Measurements from ENCODE around the gene KLRF2. TPM values are rescaled to one million over a fixed set of nuclear protein-coding genes. Genes with fewer than 3 reads are reported as not detected.

Gene KLRF2
- polyA plus RNA-seq, 1 donor = 1.2 TPM

GRCh38 chr12:9932270-9932669, 51.0 kb downstream of the KLRF2 start, which contains the start of gene CLEC2A:
CLEC2A (minus strand) TSS chr12:9932370; CDS start chr12:9932329, 41 bp downstream.
- H3K4me1 ChIP-seq (ENCODE audit: control insufficient read depth, insufficient read depth, low read length) = no peaks in the 10 kb centered on the region
- H3K4me3 ChIP-seq (ENCODE audit: low read length) = no peak within 1 kb of the TSS
- H3K36me3 ChIP-seq (ENCODE audit: control insufficient read depth, insufficient read depth, low read length) = no peaks in the 10 kb centered on the region
- H3K9me3 ChIP-seq (ENCODE audit: control insufficient read depth, low read depth, low read length) = no peaks in the 10 kb centered on the region
- no peak within 1 kb of the TSS for H3K27ac ChIP-seq (ENCODE audit: low read length)
- no peaks in the 10 kb centered on the region for H3K27me3 ChIP-seq (ENCODE audit: control insufficient read depth, insufficient read depth, low read length)
- DNase-seq = no peak
- 68% methylated on average over 2 of the region's 6 CpGs for WGBS (ENCODE audit: insufficient coverage, low lambda C conversion rate)

GRCh38 chr12:9933958-9934357, 52.7 kb downstream of the KLRF2 start:
- DNase-seq = no peak
- no peaks in the 10 kb centered on the region for H3K9me3 ChIP-seq (ENCODE audit: control insufficient read depth, low read depth, low read length)
- H3K27me3 ChIP-seq (ENCODE audit: control insufficient read depth, insufficient read depth, low read length) = no peaks in the 10 kb centered on the region
- H3K4me3 ChIP-seq (ENCODE audit: low read length) = no peak overlapping the region
- H3K36me3 ChIP-seq (ENCODE audit: control insufficient read depth, insufficient read depth, low read length) = no peaks in the 10 kb centered on the region
- H3K4me1 ChIP-seq (ENCODE audit: control insufficient read depth, insufficient read depth, low read length) = no peaks in the 10 kb centered on the region
- no peak overlapping the region for H3K27ac ChIP-seq (ENCODE audit: low read length)
- WGBS (ENCODE audit: insufficient coverage, low lambda C conversion rate) = no CpG with 5 or more reads among the region's 2 CpGs

GRCh38 chr12:9935026-9935425, 53.7 kb downstream of the KLRF2 start:
- no peaks in the 10 kb centered on the region for H3K36me3 ChIP-seq (ENCODE audit: control insufficient read depth, insufficient read depth, low read length)
- 100% methylated on average over 1 of the region's 2 CpGs for WGBS (ENCODE audit: insufficient coverage, low lambda C conversion rate)
- H3K27me3 ChIP-seq (ENCODE audit: control insufficient read depth, insufficient read depth, low read length) = no peaks in the 10 kb centered on the region
- no peak overlapping the region for H3K4me3 ChIP-seq (ENCODE audit: low read length)
- H3K9me3 ChIP-seq (ENCODE audit: control insufficient read depth, low read depth, low read length) = no peaks in the 10 kb centered on the region
- H3K27ac ChIP-seq (ENCODE audit: low read length) = no peak overlapping the region
- DNase-seq = no peak
- H3K4me1 ChIP-seq (ENCODE audit: control insufficient read depth, insufficient read depth, low read length) = no peaks in the 10 kb centered on the region

- 74% methylated on average over 7 of the region's 10 CpGs for WGBS (ENCODE audit: insufficient coverage, low lambda C conversion rate)
- Histone ChIP-seq H3K9me3 (ENCODE audit: control insufficient read depth, low read depth, low read length) (no peaks in the 10 kb centered on the region), H3K4me1 (ENCODE audit: control insufficient read depth, insufficient read depth, low read length) (no peaks in the 10 kb centered on the region), H3K27me3 (ENCODE audit: control insufficient read depth, insufficient read depth, low read length) (no peaks in the 10 kb centered on the region), H3K36me3 (ENCODE audit: control insufficient read depth, insufficient read depth, low read length) (no peaks in the 10 kb centered on the region), H3K4me3 (ENCODE audit: low read length) (no peak overlapping the region), H3K27ac (ENCODE audit: low read length) (no peak overlapping the region)
- DNase-seq = no peak
These were observed 55.3 kb downstream of the KLRF2 start for GRCh38 chr12:9936591-9936990.

GRCh38 chr12:9940375-9940774, 59.1 kb downstream of the KLRF2 start:
- WGBS (ENCODE audit: insufficient coverage, low lambda C conversion rate) = 23% methylated on average over 2 of the region's 2 CpGs
- Histone ChIP-seq H3K9me3 (ENCODE audit: control insufficient read depth, low read depth, low read length) (no peaks in the 10 kb centered on the region), H3K27ac (ENCODE audit: low read length) (no peak overlapping the region), H3K4me1 (ENCODE audit: control insufficient read depth, insufficient read depth, low read length) (no peaks in the 10 kb centered on the region), H3K36me3 (ENCODE audit: control insufficient read depth, insufficient read depth, low read length) (no peaks in the 10 kb centered on the region), H3K4me3 (ENCODE audit: low read length) (no peak overlapping the region), H3K27me3 (ENCODE audit: control insufficient read depth, insufficient read depth, low read length) (no peaks in the 10 kb centered on the region)
- DNase-seq = no peak

- 100% methylated on average over 1 of the region's 1 CpG for WGBS (ENCODE audit: insufficient coverage, low lambda C conversion rate)
- Histone ChIP-seq H3K4me1 (ENCODE audit: control insufficient read depth, insufficient read depth, low read length) (no peaks in the 10 kb centered on the region), H3K4me3 (ENCODE audit: low read length) (no peak overlapping the region), H3K27ac (ENCODE audit: low read length) (no peak overlapping the region), H3K9me3 (ENCODE audit: control insufficient read depth, low read depth, low read length) (no peaks in the 10 kb centered on the region), H3K36me3 (ENCODE audit: control insufficient read depth, insufficient read depth, low read length) (no peaks in the 10 kb centered on the region), H3K27me3 (ENCODE audit: control insufficient read depth, insufficient read depth, low read length) (no peaks in the 10 kb centered on the region)
- no peak for DNase-seq
These were observed 60.5 kb downstream of the KLRF2 start for GRCh38 chr12:9941838-9942237.

GRCh38 chr12:9943240-9943639, 62.0 kb downstream of the KLRF2 start:
- H3K27me3 ChIP-seq (ENCODE audit: control insufficient read depth, insufficient read depth, low read length) = no peaks in the 10 kb centered on the region
- H3K4me1 ChIP-seq (ENCODE audit: control insufficient read depth, insufficient read depth, low read length) = no peaks in the 10 kb centered on the region
- 80% methylated on average over 1 of the region's 19 CpGs for WGBS (ENCODE audit: insufficient coverage, low lambda C conversion rate)
- H3K4me3 ChIP-seq (ENCODE audit: low read length) = no peak overlapping the region
- no peaks in the 10 kb centered on the region for H3K36me3 ChIP-seq (ENCODE audit: control insufficient read depth, insufficient read depth, low read length)
- no peak overlapping the region for H3K27ac ChIP-seq (ENCODE audit: low read length)
- no peaks in the 10 kb centered on the region for H3K9me3 ChIP-seq (ENCODE audit: control insufficient read depth, low read depth, low read length)
- DNase-seq = no peak

GRCh38 chr12:9944391-9944790, 63.1 kb downstream of the KLRF2 start:
- H3K4me3 ChIP-seq (ENCODE audit: low read length) = no peak overlapping the region
- H3K27me3 ChIP-seq (ENCODE audit: control insufficient read depth, insufficient read depth, low read length) = no peaks in the 10 kb centered on the region
- H3K9me3 ChIP-seq (ENCODE audit: control insufficient read depth, low read depth, low read length) = no peaks in the 10 kb centered on the region
- no peak for DNase-seq
- 76% methylated on average over 2 of the region's 2 CpGs for WGBS (ENCODE audit: insufficient coverage, low lambda C conversion rate)
- H3K27ac ChIP-seq (ENCODE audit: low read length) = no peak overlapping the region
- no peaks in the 10 kb centered on the region for H3K4me1 ChIP-seq (ENCODE audit: control insufficient read depth, insufficient read depth, low read length)
- H3K36me3 ChIP-seq (ENCODE audit: control insufficient read depth, insufficient read depth, low read length) = no peaks in the 10 kb centered on the region

Other genes with a start within 250 kb of the KLRF2 start
- gene CLEC2D, start 211.8 kb upstream of the KLRF2 start, polyA plus RNA-seq = 9.9 TPM
- 0.31 TPM for gene CLECL1, start 148.4 kb upstream of the KLRF2 start, polyA plus RNA-seq
- gene CD69, start 120.6 kb upstream of the KLRF2 start, polyA plus RNA-seq = 12.3 TPM
- gene KLRF1, start 54.0 kb upstream of the KLRF2 start, polyA plus RNA-seq = 1.5 TPM
- 5.2 TPM for gene CLEC2B, start 12.1 kb upstream of the KLRF2 start, polyA plus RNA-seq
- gene CLEC2A, start 50.9 kb downstream of the KLRF2 start, polyA plus RNA-seq = not detected
- gene CLEC12A, start 89.9 kb downstream of the KLRF2 start, polyA plus RNA-seq = 1.5 TPM
- gene CLEC1B, start 117.6 kb downstream of the KLRF2 start, polyA plus RNA-seq = 0.19 TPM
- 0.25 TPM for gene CLEC12B, start 129.1 kb downstream of the KLRF2 start, polyA plus RNA-seq
- gene CLEC9A, start 149.2 kb downstream of the KLRF2 start, polyA plus RNA-seq = 2.5 TPM
- gene CLEC1A, start 217.5 kb downstream of the KLRF2 start, polyA plus RNA-seq = 2.5 TPM
- gene CLEC7A, start 248.7 kb downstream of the KLRF2 start, polyA plus RNA-seq = 8.3 TPM

All from large intestine (tissue), 3 donors.